ENCODE measurements around the gene FRAT1. TPM values are rescaled to one million over a fixed set of nuclear protein-coding genes. Genes with fewer than 3 reads are reported as not detected.
"Not testable (repeated sequence)": the region's sequence is repeated elsewhere in the genome, so short reads cannot be mapped to it uniquely, and the experiment has no call there.

The FRAT1 gene, protein sequence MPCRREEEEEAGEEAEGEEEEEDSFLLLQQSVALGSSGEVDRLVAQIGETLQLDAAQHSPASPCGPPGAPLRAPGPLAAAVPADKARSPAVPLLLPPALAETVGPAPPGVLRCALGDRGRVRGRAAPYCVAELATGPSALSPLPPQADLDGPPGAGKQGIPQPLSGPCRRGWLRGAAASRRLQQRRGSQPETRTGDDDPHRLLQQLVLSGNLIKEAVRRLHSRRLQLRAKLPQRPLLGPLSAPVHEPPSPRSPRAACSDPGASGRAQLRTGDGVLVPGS
- polyA plus RNA-seq (2013, experiment 1 of 2; ENCODE audit: insufficient read length) = 0.69 TPM
- 0.52 TPM for polyA plus RNA-seq (2013, experiment 2 of 2; ENCODE audit: insufficient read length)

- DNase-seq = peak; percentile 88
These were observed at the start of gene FRAT1 for GRCh38 chr10:97318772-97319651. TSS of gene FRAT1 (plus strand) at chr10:97319271. CDS start at chr10:97319454, 183 bp downstream.

DNA sequence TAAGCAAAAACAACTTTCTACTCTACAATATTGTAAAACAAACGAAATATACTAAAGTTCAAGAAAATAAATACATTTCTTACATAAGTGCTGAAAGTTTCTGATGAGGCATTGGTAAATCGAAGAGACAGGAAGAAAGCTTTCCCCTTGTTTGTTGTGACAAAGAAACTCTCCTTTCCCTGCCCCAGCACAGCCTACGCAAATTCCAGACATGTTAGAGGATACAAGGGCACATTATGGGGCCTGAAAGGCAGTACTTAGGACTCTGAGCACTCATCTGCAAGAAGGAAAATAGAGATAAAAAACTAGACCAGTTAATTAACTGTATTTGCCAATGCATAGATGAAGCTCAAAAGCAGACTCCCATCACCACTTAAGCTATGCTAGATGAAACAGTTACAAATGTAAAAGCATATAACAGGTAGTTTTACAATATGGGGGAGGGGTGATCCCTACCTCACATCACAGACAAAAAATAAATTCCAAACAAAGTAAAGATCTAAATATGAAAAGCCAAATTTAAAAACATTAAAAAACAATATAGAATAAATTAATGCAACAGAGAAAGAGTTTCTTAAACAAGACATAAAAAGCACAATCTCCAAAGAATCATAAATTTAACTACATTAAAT, 48.4 kb upstream of the FRAT1 start:
- no peak for DNase-seq

- DNase-seq = no peak
These were observed 45.4 kb upstream of the FRAT1 start for GRCh38 chr10:97273700-97274099.

DNA sequence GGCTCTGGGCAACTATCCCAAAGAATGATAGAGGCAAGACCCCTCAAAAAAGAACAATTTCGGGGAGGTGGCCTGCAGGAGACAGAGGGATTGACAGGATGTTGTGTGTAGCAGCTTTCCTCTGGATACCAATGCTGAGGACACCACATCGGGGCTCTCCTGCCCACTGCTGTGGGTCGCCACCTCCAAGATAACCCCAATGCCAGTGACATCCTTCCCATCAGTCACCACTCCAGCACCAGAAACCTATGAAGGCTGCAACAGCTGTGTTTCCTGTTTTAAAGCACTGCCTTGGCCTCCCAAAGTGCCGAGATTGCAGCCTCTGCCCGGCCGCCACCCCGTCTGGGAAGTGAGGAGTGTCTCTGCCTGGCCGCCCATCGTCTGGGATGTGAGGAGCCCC, 44.2 kb upstream of the FRAT1 start:
- DNase-seq = no peak

DNA sequence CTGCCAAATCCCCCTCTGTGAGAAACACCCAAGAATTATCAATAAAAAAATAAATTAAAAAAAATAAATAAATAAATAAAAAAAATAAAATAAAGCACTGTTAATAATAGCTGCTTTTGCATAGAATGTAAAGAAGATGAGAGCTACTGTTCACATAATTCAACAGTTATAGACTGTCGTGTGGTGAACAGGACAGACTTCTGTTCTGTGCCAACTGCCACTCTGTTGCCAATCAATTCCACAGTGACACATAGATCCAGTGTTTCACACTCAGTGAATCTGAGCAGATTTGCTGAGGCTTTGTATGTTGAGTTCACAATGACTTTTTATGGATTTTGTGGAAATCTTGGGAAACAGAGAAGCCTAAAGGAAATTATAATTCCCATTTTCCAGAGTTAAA, 41.5 kb upstream of the FRAT1 start:
- no peak for DNase-seq

- peak; percentile 89 for DNase-seq
These were observed 40.5 kb upstream of the FRAT1 start for GRCh38 chr10:97278491-97278989.

DNA sequence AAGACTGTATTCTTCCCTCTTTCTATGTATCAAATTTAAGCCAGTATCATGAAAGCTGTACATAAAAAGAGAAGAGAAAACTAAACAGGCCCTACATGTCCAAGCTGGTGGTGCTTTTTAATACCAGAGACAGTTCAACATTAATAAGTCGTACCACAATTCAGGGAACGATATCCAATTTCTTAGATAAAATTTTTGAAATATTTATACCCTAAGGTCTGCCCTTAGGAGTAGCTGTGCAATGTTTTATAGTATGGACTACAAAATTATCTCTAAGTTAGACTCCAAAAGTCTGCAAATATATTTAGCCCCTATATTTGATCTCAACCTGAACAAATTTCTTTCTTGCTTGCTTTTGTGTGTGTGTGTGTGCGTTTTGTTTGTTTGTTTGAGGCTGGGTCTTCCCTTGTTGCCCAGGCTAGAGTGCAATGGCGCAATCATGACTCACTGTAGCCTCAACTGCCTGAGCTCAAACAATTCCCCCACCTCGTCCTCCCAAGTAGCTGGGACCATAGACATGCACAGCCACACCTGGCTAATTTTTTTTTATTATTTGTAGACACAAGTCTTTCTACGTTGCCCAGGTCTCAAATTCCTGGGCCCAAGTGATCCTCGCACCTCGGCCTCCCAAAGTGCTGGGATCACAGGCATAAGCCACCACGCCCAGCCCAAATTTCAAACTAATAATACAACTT, 39.8 kb upstream of the FRAT1 start:
- peak; percentile 8 for DNase-seq

DNA sequence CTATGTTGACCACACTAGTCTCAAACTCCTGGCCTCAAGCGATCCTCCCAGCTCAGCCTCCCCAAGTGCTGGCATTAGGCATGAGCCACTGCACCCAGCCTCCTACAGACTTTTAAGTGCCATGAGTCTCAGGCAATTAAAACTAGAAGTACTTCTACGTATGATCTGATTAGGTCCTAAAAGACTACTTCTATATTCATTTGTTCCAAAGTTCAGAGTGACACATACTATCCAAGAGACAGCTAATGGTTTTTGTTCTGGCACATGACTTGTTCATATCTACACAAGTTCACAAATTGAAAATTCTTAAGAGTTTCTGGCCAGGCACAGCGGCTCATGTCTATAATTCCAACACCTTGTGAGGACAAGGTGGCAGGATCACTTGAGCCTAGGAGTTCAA, 38.3 kb upstream of the FRAT1 start:
- no peak for DNase-seq

- DNase-seq = not testable (repeated sequence)
These were observed 29.0 kb upstream of the FRAT1 start for GRCh38 chr10:97290076-97290475.

DNA sequence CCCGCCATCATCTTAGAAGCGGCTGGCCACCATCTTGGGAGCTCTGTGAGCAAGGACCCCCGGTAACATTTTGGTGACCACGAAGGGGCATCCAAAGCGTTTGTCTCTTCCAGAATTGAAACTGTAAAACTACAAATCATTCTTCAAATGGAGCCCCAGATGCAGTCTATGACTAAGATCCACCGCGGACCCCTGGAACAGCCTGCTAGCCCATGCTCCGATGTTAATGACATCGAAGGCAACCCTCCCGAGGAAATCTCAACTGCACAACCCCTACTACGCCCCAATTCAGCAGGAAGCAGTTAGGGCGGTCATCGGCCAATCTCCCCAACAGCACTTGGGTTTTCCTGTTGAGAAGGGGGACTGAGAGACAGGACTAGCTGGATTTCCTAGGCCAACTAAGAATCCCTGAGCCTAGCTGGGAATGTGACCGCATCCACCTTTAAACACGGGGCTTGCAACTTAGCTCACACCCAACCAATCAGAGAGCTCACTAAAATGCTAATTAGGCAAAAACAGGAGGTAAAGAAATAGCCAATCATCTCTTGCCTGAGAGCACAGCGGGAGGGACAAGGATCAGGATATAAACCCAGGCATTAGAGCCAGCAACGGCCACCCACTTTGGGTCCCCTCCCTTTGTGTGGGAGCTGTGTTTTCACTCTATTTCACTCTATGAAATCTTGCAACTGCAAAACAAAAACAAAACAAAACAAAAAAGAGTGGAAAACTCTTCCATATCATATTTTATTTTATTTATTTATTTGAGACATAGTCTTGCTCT, 28.3 kb upstream of the FRAT1 start:
- not testable (repeated sequence) for DNase-seq

DNA sequence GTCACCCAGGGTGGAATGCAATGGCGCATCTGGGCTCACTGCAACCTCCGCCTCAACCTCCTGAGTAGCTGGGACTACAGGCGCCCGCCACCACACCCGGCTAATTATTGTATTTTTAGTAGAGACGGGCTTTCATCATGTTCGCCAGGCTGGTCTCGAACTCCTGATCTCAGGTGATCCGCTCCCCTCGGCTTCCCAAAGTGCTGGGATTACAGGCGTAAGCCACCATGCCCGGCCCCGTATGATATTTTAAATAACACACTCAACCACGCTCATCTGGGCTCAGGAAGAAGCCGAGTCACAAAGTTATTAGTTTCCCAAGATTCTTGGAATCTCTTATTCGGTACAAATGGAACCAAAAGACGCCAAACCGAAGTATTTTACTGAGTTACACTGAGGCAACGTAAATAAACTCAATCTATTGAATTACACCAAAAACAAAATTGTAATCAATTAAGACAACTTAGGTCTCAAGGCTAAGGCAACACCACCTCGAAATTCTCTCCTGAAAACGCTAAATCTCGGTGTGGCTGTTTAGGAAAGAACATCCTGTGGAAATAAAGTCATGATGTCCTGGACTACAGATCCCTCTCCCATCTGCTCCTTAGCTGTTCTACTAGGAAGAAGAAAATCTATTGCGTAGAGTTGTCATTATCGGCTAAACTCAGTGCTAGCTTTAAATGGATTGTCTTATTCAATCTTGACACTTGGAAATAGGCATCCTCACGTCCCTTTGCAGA, 27.5 kb upstream of the FRAT1 start:
- no peak for DNase-seq

DNA sequence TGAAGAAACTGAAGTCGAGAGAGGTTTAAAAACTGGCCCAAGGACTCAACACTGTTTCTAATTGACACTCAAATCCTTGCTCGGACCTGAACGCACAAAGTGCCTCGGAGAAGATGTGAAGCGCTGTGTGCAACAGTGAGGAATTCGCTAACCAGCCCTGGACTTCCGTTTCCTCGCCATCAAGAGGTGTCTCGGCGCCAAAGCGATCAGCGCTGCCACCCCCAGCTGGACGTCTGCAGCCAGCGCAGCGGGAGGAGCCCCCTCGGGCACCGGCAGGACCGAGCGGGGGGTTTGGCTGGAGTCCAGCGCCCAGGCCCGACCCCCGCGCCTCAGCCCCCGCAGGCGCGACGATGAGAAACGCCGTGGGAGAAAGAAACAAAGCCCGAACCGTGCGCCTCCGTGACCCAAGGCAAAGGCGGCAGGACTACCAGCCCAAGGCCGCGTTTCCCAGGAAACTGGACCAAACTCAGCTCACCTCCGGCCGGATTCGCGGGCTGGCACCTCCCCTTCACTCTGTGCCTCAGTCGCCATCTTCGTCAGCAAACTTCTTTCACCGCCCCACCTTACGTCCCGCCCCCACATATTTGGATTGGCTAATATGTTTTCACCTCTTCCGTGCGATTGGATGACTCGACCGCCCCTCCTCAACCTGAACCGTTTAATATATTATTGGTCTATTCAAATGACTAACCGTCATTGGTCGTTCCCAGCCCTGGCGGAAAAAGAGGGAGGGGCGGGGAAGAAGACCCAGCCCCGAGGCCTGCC, 26.8 kb upstream of the FRAT1 start, which contains the start of gene ARHGAP19:
Gene ARHGAP19, minus strand, starts transcription at position 541 of the 765 bp plus-strand sequence. Its CDS starts 10 bp downstream, at position 531.
- peak; percentile 98 for DNase-seq

- DNase-seq = no peak
These were observed 26.2 kb upstream of the FRAT1 start for GRCh38 chr10:97292862-97293198.

- DNase-seq = no peak
These were observed 21.4 kb upstream of the FRAT1 start for GRCh38 chr10:97297556-97298222.

GRCh38 chr10:97298223-97298571, 20.9 kb upstream of the FRAT1 start:
- no peak for DNase-seq

GRCh38 chr10:97300980-97301379, 18.1 kb upstream of the FRAT1 start:
- no peak for DNase-seq

DNA sequence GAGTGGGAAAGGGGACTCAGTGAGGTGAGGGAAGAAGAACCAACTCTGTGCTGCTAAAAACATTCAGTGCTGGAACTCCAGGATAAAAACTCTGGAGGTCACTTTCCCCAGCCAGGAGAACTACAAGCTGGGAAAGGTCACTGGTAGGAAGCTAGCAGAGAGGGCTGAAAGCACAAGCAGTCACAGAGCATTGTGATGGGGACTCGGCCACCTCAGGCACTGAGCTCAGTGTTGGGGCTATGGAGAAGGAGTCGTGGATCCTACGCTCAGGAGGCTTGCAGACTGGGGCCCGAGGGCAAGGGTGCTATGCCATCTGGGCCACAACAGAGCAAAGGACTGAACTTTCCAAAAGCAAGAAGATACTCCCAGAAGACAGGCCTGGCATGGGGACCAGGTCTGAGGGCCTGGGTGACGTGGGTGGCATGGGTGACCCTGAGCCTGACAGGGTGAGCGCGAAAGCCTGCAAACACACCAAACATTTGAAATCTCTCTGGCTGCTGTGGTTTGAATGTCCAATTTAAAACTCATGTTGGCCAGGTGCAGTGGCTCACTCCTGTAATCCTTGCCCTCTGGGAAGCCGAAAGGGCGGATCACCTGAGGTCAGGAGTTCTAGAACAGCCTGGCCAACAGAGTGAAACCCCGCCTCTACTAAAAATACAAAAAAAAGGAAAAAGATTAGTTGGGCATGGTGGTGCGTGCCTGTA, 16.8 kb upstream of the FRAT1 start:
- DNase-seq = no peak

DNA sequence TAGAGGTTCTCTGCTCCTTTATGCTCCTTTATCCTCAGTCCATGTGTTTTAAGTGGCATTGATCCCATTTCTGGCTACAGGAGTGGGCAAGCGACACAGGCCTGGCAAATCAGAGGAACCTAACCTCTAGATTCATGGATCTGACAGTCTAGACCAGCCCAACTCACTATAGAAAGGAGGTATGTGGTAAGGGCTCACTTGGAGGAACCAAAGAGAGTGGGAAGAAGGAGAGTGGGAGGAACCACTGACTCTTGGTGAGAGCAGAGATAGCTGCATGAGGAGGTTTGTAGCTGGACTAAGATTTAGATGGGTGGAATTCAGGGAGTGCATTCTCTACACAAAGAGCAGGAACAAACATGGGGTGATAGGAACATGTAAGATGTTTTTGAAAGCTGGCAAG, 11.6 kb upstream of the FRAT1 start:
- no peak for DNase-seq

Measured in fibroblast of skin of scalp (primary cell).